DOHH2 (cell line): ENCODE measurements around the gene CXCL12.

Experiments used
- H3F3A ChIP-seq: fragments of 200-600 bp; sonication (generic), shearing (Covaris generic); 2 replicates; pipeline ENCODE4 v1.6.0; 2016; ENCODE audit warnings: antibody characterized with exemption, mild to moderate bottlenecking; ENCODE audit not compliant: control insufficient read depth, insufficient read depth
- H3K27ac ChIP-seq: fragments of 200-600 bp; sonication (generic); 2 replicates; pipeline ENCODE4 v1.5.1; 2014; ENCODE audit warnings: low read depth, mild to moderate bottlenecking, low read length, moderate library complexity
- H3K27me3 ChIP-seq: fragments of 200-600 bp; sonication (generic); 2 replicates; pipeline ENCODE4 v1.6.1; 2014; ENCODE audit warnings: mild to moderate bottlenecking, low read length, mixed read lengths; ENCODE audit not compliant: control insufficient read depth
- H3K36me3 ChIP-seq: fragments of 200-600 bp; sonication (generic); 2 replicates; pipeline ENCODE4 v1.6.1; 2014; ENCODE audit warnings: mild to moderate bottlenecking, low read length, moderate library complexity, mixed read lengths; ENCODE audit not compliant: control insufficient read depth
- H3K4me1 ChIP-seq: fragments of 200-600 bp; sonication (generic); 2 replicates; pipeline ENCODE4 v1.6.1; 2014; ENCODE audit warnings: mild to moderate bottlenecking, low read length, mixed read lengths; ENCODE audit not compliant: control insufficient read depth
- H3K4me2 ChIP-seq: fragments of 200-600 bp; sonication (generic); 2 replicates; pipeline ENCODE4 v1.6.0; 2014; ENCODE audit warnings: mild to moderate bottlenecking, low read length, moderate library complexity
- H3K4me3 ChIP-seq: fragments of 200-600 bp; sonication (generic); 2 replicates; pipeline ENCODE4 v1.5.1; 2014; ENCODE audit warnings: mild to moderate bottlenecking, low read length, mixed read lengths
- H3K79me2 ChIP-seq: fragments of 200-600 bp; sonication (generic); 2 replicates; pipeline ENCODE4 v1.6.1; 2014; ENCODE audit warnings: mild to moderate bottlenecking, low read length, mixed read lengths; ENCODE audit not compliant: control insufficient read depth
- H3K9me2 ChIP-seq: fragments of 200-600 bp; sonication (generic); replicated peaks from 2 replicates; pipeline ENCODE4 v1.6.1; 2014; ENCODE audit warnings: mild to moderate bottlenecking, low read length, mixed read lengths; ENCODE audit not compliant: control insufficient read depth
- H3K9me3 ChIP-seq: fragments of 200-600 bp; sonication (generic); 2 replicates; pipeline ENCODE4 v1.6.1; 2014; ENCODE audit warnings: antibody characterized with exemption, low read length, mixed read lengths; ENCODE audit not compliant: control insufficient read depth, insufficient read depth
- H4K20me1 ChIP-seq: fragments of 200-600 bp; sonication (generic); 2 replicates; pipeline ENCODE4 v1.6.0; 2014; ENCODE audit warnings: low read depth, mild to moderate bottlenecking, antibody characterized with exemption, low read length, moderate library complexity; ENCODE audit not compliant: control insufficient read depth, insufficient read depth
- CTCF ChIP-seq: fragments of 200-600 bp; sonication (generic); IDR thresholded peaks from one replicate; pipeline ENCODE4 v1.5.1; 2014; ENCODE audit warnings: antibody characterized with exemption, mild to moderate bottlenecking, low read depth, low read length; ENCODE audit not compliant: poor library complexity, severe bottlenecking
- EZH2phosphoT487 ChIP-seq: fragments of 200-600 bp; sonication (generic); IDR thresholded peaks from 2 replicates; pipeline ENCODE4 v1.6.1; 2017; ENCODE audit warnings: borderline replicate concordance, mild to moderate bottlenecking, antibody characterized with exemption, low read length, moderate library complexity, mixed read lengths

CXCL12 gene

GRCh38 chr10:44386546-44387052, 1.7 kb upstream of the CXCL12 start:
- Histone ChIP-seq H3K4me3 (no peak overlapping the region), H3K9me2 (no peaks in the 10 kb centered on the region), H3K4me1 (no peaks in the 10 kb centered on the region), H3K4me2 (no peak overlapping the region), H4K20me1 (no peaks in the 10 kb centered on the region), H3K36me3 (no peaks in the 10 kb centered on the region), H3K79me2 (no peaks in the 10 kb centered on the region), H3K27me3 (no peaks in the 10 kb centered on the region), H3F3A (no peaks in the 10 kb centered on the region), H3K9me3 (no peaks in the 10 kb centered on the region), H3K27ac (no peak overlapping the region)
- TF ChIP-seq CTCF = peak; percentile 72
- TF ChIP-seq EZH2phosphoT487 = no peak

- no peaks in the 10 kb centered on the region for H3K9me3 ChIP-seq
- no peak overlapping the region for H3K4me3 ChIP-seq
- H3K79me2 ChIP-seq = no peaks in the 10 kb centered on the region
- H4K20me1 ChIP-seq = no peaks in the 10 kb centered on the region
- no peaks in the 10 kb centered on the region for H3K36me3 ChIP-seq
- H3K27me3 ChIP-seq = no peaks in the 10 kb centered on the region
- H3K9me2 ChIP-seq = no peaks in the 10 kb centered on the region
- no peak for TF ChIP-seq CTCF
- no peak for TF ChIP-seq EZH2phosphoT487
- no peak overlapping the region for H3K4me2 ChIP-seq
- no peaks in the 10 kb centered on the region for H3F3A ChIP-seq
- no peaks in the 10 kb centered on the region for H3K4me1 ChIP-seq
- no peak overlapping the region for H3K27ac ChIP-seq
These were observed 972 bp upstream of the CXCL12 start for GRCh38 chr10:44385696-44386441.

- H3K27ac ChIP-seq = no peak overlapping the region
- H3K4me2 ChIP-seq = no peak overlapping the region
- H3K9me3 ChIP-seq = no peaks in the 10 kb centered on the region
- no peaks in the 10 kb centered on the region for H3K27me3 ChIP-seq
- H3K4me3 ChIP-seq = no peak overlapping the region
- TF ChIP-seq EZH2phosphoT487 (no peak), CTCF (no peak)
- H4K20me1 ChIP-seq = no peaks in the 10 kb centered on the region
- no peaks in the 10 kb centered on the region for H3K9me2 ChIP-seq
- no peaks in the 10 kb centered on the region for H3F3A ChIP-seq
- no peaks in the 10 kb centered on the region for H3K79me2 ChIP-seq
- H3K4me1 ChIP-seq = no peaks in the 10 kb centered on the region
- H3K36me3 ChIP-seq = no peaks in the 10 kb centered on the region
These were observed 284 bp downstream of the CXCL12 start for GRCh38 chr10:44384601-44385025.
